OCI-M2 (cell line): Measurements from ENCODE around the gene UBE2E2.

ENCODE experiments used
- DNase-seq: peaks from one replicate; lab custom pipeline; 2025; ENCODE audit not compliant: unreplicated experiment; lab: John Stamatoyannopoulos, UW

Gene UBE2E2

GRCh38 chr3:23272820-23273219 is 69.7 kb downstream of the UBE2E2 start:
- DNase-seq: no peak

- no peak for DNase-seq
Observed at GRCh38 chr3:23275061-23275460, 71.9 kb downstream of the UBE2E2 start.

- DNase-seq: no peak
Observed at GRCh38 chr3:23275814-23276213, 72.7 kb downstream of the UBE2E2 start.

- DNase-seq: no peak
Observed at GRCh38 chr3:23276913-23277658, 74.0 kb downstream of the UBE2E2 start.

GRCh38 chr3:23277688-23278087 is 74.6 kb downstream of the UBE2E2 start:
- no peak for DNase-seq

GRCh38 chr3:23283625-23284024 is 80.5 kb downstream of the UBE2E2 start:
- DNase-seq: no peak

GRCh38 chr3:23288286-23288685 is 85.2 kb downstream of the UBE2E2 start:
- DNase-seq: no peak

GRCh38 chr3:23288715-23289114 is 85.6 kb downstream of the UBE2E2 start:
- no peak for DNase-seq

- no peak for DNase-seq
Observed at GRCh38 chr3:23292432-23292831, 89.3 kb downstream of the UBE2E2 start.

- no peak for DNase-seq
Observed at GRCh38 chr3:23294770-23295387, 91.8 kb downstream of the UBE2E2 start.

- DNase-seq: no peak
Observed at GRCh38 chr3:23301819-23302218, 98.7 kb downstream of the UBE2E2 start.

GRCh38 chr3:23302271-23302670 is 99.1 kb downstream of the UBE2E2 start:
- DNase-seq: no peak

GRCh38 chr3:23303601-23304217 is 100.6 kb downstream of the UBE2E2 start:
- no peak for DNase-seq

GRCh38 chr3:23304424-23304823 is 101.3 kb downstream of the UBE2E2 start:
- no peak for DNase-seq

- no peak for DNase-seq
Observed at GRCh38 chr3:23308986-23309625, 106.0 kb downstream of the UBE2E2 start.

GRCh38 chr3:23312866-23313265 is 109.7 kb downstream of the UBE2E2 start:
- DNase-seq: no peak

- no peak for DNase-seq
Observed at GRCh38 chr3:23314981-23315762, 112.0 kb downstream of the UBE2E2 start.

- no peak for DNase-seq
Observed at GRCh38 chr3:23316924-23317323, 113.8 kb downstream of the UBE2E2 start.

- no peak for DNase-seq
Observed at GRCh38 chr3:23319366-23320312, 116.5 kb downstream of the UBE2E2 start.
